Activated naive CD4-positive, alpha-beta T cell treated with anti-CD3 and anti-CD28 coated beads, Interleukin-2, amount 50 U/mL, for 72 hours (primary cell): ENCODE measurements around the gene PLEKHA7. TPM values are rescaled to one million over a fixed set of nuclear protein-coding genes. Genes with fewer than 3 reads are reported as not detected.
"Not testable (repeated sequence)": the region's sequence is repeated elsewhere in the genome, so short reads cannot be mapped to it uniquely, and the experiment has no call there.

Source experiments
- ATAC-seq, 2 donors: fragments of 150-1000 bp; cut with Tn5 transposase; 2 replicates each; pipeline ENCODE4 v1.10.0; 2021; ENCODE audit warnings: mild to moderate bottlenecking in 2 of 2, moderate library complexity in 2 of 2
- DNase-seq, 2 donors: peaks; one replicate each; pipeline ENCODE4 v3.0.0; 2021 to 2022; ENCODE audit warnings: low spot score in 2 of 2
- H3K27ac Mint-ChIP-seq, 2 donors: one replicate each; pipeline ENCODE4 v1.8.0; 2022; ENCODE audit warnings: mild to moderate bottlenecking in 2 of 2, mixed read lengths in 2 of 2
- H3K36me3 Mint-ChIP-seq, 2 donors: one replicate each; pipeline ENCODE4 v1.8.0; 2022; ENCODE audit warnings: mixed read lengths in 2 of 2
- H3K9me3 Mint-ChIP-seq, 2 donors: one replicate each; pipeline ENCODE4 v1.8.0; 2022; ENCODE audit warnings: mixed read lengths in 2 of 2
- total RNA-seq, 2 donors: library from RNA; stranded (reverse); gene quantifications; one replicate each; pipeline ENCODE4 v1.2.3, GENCODE V29; 2022

Gene PLEKHA7
- total RNA-seq, 2 donors from 2014 or later: 3.6 to 5.7 TPM

GRCh38 chr11:16911186-16911585 is 103.0 kb downstream of the PLEKHA7 start:
- ATAC-seq (no peak), DNase-seq (no peak)
- Mint-ChIP-seq H3K9me3 (no peaks in the 10 kb centered on the region), H3K27ac (no peak overlapping the region), H3K36me3 (no peaks in the 10 kb centered on the region)

- DNase-seq (no peak), ATAC-seq (peak; percentile 42 to 50)
- Mint-ChIP-seq H3K27ac (peak overlapping the region in 1 of 2 donors; percentile 52), H3K9me3 (no peaks in the 10 kb centered on the region), H3K36me3 (peaks cover 4 to 5% of the 10 kb centered on the region in 2 donors)
These were observed 104.7 kb downstream of the PLEKHA7 start for GRCh38 chr11:16909359-16910035.

DNA sequence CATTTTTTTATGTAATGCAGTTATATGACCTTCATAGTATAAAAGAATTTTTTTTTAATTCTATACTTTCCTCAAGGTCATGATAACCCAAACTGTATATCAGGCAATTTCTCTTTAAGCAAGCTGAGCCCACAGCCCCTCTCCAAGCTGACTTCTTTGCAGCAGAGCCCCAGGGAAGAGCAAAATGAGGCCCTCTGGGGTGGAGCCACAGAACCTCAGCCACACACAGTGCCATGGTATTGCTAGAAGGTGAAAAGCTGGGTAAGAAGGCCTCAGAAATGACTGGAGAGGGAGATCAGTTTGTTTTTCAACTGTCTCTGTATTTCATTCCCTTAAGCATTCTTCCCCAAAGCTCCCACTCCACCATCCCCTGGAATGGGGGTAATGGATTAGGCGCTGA is 108.8 kb downstream of the PLEKHA7 start:
- Mint-ChIP-seq H3K36me3 (peaks cover 19 to 29% of the 10 kb centered on the region in 2 donors), H3K27ac (no peak overlapping the region), H3K9me3 (peaks cover 4 to 13% of the 10 kb centered on the region in 2 donors)
- ATAC-seq: no peak
- no peak for DNase-seq

DNA sequence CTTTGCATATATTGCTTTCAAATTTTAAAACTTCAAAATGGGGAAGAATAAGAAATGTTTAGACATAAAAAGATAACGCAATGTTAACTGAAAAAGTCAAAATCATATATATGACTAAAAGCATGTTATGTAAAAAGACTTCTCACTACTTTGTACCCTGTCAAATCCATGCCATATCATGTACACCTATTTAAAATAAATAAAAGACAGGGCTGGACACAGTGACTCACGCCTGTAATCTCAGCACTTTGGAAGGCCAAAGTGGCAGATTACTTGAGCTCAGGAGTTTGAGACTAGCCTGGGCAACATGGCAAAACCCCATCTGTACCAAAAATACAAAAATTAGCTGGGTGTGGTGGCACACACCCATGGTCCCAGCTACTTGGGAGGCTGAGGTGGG is 109.5 kb downstream of the PLEKHA7 start:
- peaks cover 4 to 13% of the 10 kb centered on the region in 2 donors for H3K9me3 Mint-ChIP-seq
- not testable (repeated sequence) for H3K27ac Mint-ChIP-seq, ATAC-seq, DNase-seq
- peaks cover 19 to 33% of the 10 kb centered on the region in 2 donors for H3K36me3 Mint-ChIP-seq

GRCh38 chr11:16902781-16903378 is 111.3 kb downstream of the PLEKHA7 start:
- peak overlapping the region; percentile 86 to 97 for H3K27ac Mint-ChIP-seq
- ATAC-seq: peak; percentile 81 to 84
- no peak for DNase-seq
- H3K36me3 Mint-ChIP-seq: peaks cover 19 to 33% of the 10 kb centered on the region in 2 donors
- H3K9me3 Mint-ChIP-seq: peaks cover 4 to 13% of the 10 kb centered on the region in 2 donors

GRCh38 chr11:16902182-16902581 is 112.0 kb downstream of the PLEKHA7 start:
- DNase-seq: peak in 1 of 2 donors; percentile 36
- peaks cover 4 to 13% of the 10 kb centered on the region in 2 donors for H3K9me3 Mint-ChIP-seq
- peak; percentile 84 to 85 for ATAC-seq
- H3K36me3 Mint-ChIP-seq: peaks cover 19 to 33% of the 10 kb centered on the region in 2 donors
- peak overlapping the region; percentile 86 to 97 for H3K27ac Mint-ChIP-seq

- peaks cover 4 to 13% of the 10 kb centered on the region in 2 donors for H3K9me3 Mint-ChIP-seq
- H3K27ac Mint-ChIP-seq: no peak overlapping the region
- ATAC-seq: no peak
- peaks cover 15 to 28% of the 10 kb centered on the region in 2 donors for H3K36me3 Mint-ChIP-seq
- no peak for DNase-seq
These were observed 113.7 kb downstream of the PLEKHA7 start for GRCh38 chr11:16900491-16900890.

DNA sequence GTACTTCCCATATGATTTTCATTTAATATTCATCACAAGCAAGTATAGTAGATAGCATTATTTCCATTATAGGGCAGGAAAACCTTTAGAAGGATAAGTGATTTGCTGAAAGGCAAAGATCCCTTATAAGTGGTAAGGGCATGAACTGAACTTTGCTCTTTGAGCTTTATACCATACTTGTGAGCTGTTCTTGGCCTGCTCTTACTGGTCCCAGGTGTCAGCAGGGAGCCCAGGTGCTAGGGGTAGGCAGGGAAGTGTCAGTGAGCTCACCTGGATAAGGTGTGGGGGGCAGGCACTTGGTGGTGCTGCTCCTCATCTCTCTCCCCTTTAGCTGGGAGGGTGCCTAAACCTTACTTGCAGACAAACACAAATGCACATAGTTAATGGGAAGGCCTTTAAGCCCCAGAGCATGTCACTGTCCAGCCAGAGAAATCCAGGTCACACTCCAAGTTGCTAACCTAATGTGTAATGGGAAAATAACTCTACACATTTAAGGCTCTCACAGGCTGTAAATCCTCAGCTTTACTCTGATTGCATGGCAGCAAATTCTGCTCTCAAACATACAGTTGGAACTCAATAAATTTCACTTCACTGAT is 114.4 kb downstream of the PLEKHA7 start:
- no peak for ATAC-seq
- Mint-ChIP-seq H3K9me3 (peaks cover 4 to 13% of the 10 kb centered on the region in 2 donors), H3K27ac (no peak overlapping the region), H3K36me3 (peaks cover 15 to 28% of the 10 kb centered on the region in 2 donors)
- no peak for DNase-seq

DNA sequence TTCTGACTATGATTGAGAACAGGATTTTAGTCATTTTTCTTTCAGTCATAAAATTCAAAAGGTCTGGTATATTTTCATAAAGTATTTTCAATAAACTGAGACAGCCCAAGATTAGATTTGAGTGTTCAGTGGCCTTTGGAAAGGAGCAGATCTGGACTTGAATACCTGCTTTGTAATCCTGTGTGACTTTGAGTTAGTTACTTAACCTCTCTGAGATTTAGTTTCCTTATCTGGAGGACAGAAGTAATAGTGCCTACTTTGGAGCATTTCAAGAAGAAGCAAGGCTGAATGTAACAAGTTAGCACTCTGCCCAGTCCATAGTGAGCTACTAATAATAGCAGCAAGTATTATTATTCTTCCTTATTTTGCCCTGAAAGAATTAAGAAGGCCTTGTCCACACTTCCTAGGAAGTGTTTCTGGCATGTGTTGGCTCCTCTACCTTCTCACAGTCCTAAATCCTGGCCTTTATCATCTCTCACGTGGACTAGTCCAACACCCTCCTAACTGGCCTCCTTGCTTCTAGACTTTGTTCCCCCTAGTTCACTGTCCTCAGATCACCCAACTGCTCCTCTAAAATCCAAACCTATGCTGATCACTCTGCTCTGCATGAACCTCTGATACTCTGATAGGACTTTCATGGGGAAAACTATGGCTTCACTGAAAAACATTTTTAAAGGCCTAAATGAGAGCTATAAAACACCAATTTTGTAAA is 115.8 kb downstream of the PLEKHA7 start:
- Mint-ChIP-seq H3K9me3 (peaks cover 4 to 6% of the 10 kb centered on the region in 2 donors), H3K27ac (peak overlapping the region in 1 of 2 donors; percentile 59), H3K36me3 (peaks cover 9 to 25% of the 10 kb centered on the region in 2 donors)
- DNase-seq (no peak), ATAC-seq (peak in 1 of 2 donors; percentile 16)

DNA sequence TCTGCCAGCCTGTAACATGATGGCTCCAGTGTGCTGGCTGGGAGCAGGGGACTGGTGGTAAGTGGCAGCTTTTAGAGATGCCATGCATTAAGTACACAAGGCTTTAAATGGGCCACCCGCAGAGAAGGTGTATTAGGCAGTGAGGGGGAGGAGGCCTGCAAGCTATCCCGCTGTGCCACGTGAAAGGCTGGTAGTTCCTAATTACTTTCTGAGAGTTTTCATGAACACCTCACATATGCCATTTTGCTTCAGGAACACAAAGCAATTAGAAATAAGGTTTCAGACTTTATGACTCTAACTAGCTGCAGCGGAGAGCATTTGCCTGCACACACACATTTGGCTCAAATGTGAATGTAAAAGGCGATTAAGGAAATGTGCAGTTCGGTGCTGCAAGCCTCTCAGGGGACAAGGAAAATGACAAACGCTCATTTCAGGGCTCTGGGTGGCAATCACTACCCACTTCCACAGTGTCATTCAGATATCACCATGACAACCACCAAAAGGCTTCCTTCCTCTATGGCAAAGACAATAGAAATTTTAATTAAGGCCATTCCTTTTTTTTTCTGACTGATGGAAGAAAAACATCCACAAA is 116.6 kb downstream of the PLEKHA7 start:
- peak in 1 of 2 donors; percentile 32 for ATAC-seq
- H3K36me3 Mint-ChIP-seq: peaks cover 5 to 22% of the 10 kb centered on the region in 2 donors
- no peak for DNase-seq
- H3K27ac Mint-ChIP-seq: peak overlapping the region; percentile 45 to 59
- H3K9me3 Mint-ChIP-seq: peaks cover 3 to 4% of the 10 kb centered on the region in 2 donors

DNA sequence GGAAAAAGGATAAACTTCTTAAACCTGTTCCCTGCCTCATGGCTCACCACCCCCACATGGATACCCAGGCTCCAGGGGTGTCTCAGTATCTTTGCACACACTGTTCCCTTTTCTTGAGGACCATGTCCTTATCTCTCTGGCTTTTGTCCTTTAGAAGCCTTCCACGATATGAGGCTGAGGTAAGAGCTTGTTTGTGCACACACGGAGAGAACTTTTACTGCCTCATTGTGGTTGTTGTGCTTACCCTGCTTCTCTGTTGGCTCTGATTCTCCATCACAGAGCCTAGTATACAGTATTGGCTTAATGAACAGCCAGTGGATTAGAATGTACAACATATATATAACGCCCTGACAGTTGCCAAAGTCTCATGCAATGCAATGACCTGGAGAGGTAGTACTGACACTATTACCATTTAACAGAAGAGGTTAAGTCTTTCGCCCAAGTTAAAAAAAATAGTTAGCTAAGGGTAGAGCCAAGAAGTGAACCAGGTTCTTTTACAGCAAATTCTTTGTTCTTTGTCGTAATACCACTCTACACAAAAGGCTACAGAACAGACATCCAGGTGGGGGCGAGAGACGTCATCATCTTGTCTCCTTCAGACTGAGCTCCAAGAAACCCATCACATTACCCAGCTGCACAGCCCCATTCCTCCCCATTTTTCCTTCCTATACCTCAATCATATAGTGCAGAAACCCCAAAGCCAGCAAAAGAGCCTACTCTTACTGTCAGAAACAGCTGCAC is 117.3 kb downstream of the PLEKHA7 start:
- DNase-seq (no peak), ATAC-seq (no peak)
- no peak overlapping the region for H3K27ac Mint-ChIP-seq
- H3K9me3 Mint-ChIP-seq: peaks cover 2 to 8% of the 10 kb centered on the region in 2 donors
- H3K36me3 Mint-ChIP-seq: peaks cover 3 to 23% of the 10 kb centered on the region in 2 donors

GRCh38 chr11:16895306-16895705 is 118.9 kb downstream of the PLEKHA7 start:
- ATAC-seq (peak in 1 of 2 donors; percentile 8), DNase-seq (no peak)
- peaks cover 0 to 10% of the 10 kb centered on the region in 2 donors for H3K9me3 Mint-ChIP-seq
- no peak overlapping the region for H3K27ac Mint-ChIP-seq
- H3K36me3 Mint-ChIP-seq: peaks cover 0 to 18% of the 10 kb centered on the region in 2 donors

- no peak overlapping the region for H3K27ac Mint-ChIP-seq
These were observed 120.7 kb downstream of the PLEKHA7 start for GRCh38 chr11:16893456-16894066.

DNA sequence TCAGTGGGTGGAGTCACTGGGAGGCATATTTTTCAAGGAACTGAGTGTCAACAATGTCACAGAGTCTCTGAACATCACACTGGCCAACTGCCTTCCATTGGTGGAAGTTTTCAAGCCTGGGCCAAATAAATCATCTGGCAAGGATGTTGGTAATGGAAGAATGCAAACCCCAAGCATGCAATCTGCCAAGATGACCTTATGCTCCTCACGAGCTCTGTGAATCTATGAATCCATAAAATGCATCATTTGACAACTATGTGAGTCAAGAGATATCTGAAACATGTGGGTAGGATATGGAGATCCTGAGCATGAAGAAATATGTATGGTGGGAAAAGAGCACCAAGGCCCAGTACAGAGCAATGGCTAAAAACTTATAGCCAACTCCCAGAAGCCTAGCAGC is 122.2 kb downstream of the PLEKHA7 start:
- ATAC-seq: peak in 1 of 2 donors; percentile 43
- Mint-ChIP-seq H3K9me3 (peaks cover 0 to 20% of the 10 kb centered on the region in 2 donors), H3K36me3 (peaks cover 0 to 25% of the 10 kb centered on the region in 2 donors), H3K27ac (no peak overlapping the region)
- no peak for DNase-seq

More at GRCh38 chr11:16893456-16894066, 120.7 kb downstream of the PLEKHA7 start:
- DNase-seq (no peak), ATAC-seq (no peak)
- Mint-ChIP-seq H3K36me3 (peaks cover 0 to 25% of the 10 kb centered on the region in 2 donors), H3K9me3 (peaks cover 0 to 20% of the 10 kb centered on the region in 2 donors)

GRCh38 chr11:16891165-16891564 is 123.0 kb downstream of the PLEKHA7 start:
- ATAC-seq: no peak
- Mint-ChIP-seq H3K9me3 (peaks cover 0 to 20% of the 10 kb centered on the region in 2 donors), H3K27ac (no peak overlapping the region), H3K36me3 (peaks cover 0 to 25% of the 10 kb centered on the region in 2 donors)
- DNase-seq: no peak
